NCI-H345 treated with DMSO at 0.1 percent for 48 hours (cell line): ENCODE data around the gene MVB12B.
A peak's percentile ranks its signal among the peaks of the same experiment; 100 is the strongest.

ENCODE experiments used
- DNase-seq: peaks from one replicate; lab custom pipeline; 2025; ENCODE audit not compliant: unreplicated experiment; lab: John Stamatoyannopoulos, UW

MVB12B gene

GRCh38 chr9:126502417-126503332, 176.0 kb downstream of the MVB12B start:
- DNase-seq: no peak

- no peak for DNase-seq
These were observed 176.9 kb downstream of the MVB12B start for GRCh38 chr9:126503333-126504085.

GRCh38 chr9:126504086-126504976, 177.7 kb downstream of the MVB12B start:
- DNase-seq: no peak

GRCh38 chr9:126504977-126505455, 178.4 kb downstream of the MVB12B start:
- DNase-seq: no peak

GRCh38 chr9:126505697-126506346, 179.2 kb downstream of the MVB12B start:
- DNase-seq: no peak

GRCh38 chr9:126506361-126507317, 180.0 kb downstream of the MVB12B start:
- no peak for DNase-seq

GRCh38 chr9:126507318-126508109, 180.9 kb downstream of the MVB12B start:
- DNase-seq: no peak

GRCh38 chr9:126508171-126508591, 181.6 kb downstream of the MVB12B start:
- DNase-seq: no peak

- no peak for DNase-seq
These were observed 182.3 kb downstream of the MVB12B start for GRCh38 chr9:126508928-126509327.

- no peak for DNase-seq
These were observed 183.1 kb downstream of the MVB12B start for GRCh38 chr9:126509718-126510117.

- DNase-seq: no peak
These were observed 183.9 kb downstream of the MVB12B start for GRCh38 chr9:126510564-126510963.

- DNase-seq: no peak
These were observed 184.8 kb downstream of the MVB12B start for GRCh38 chr9:126511411-126511810.

- DNase-seq: no peak
These were observed 186.8 kb downstream of the MVB12B start for GRCh38 chr9:126513159-126514036.

- DNase-seq: peak; percentile 37
These were observed 187.6 kb downstream of the MVB12B start for GRCh38 chr9:126514037-126514821.

GRCh38 chr9:126515001-126515872, 188.6 kb downstream of the MVB12B start:
- no peak for DNase-seq
